ENCODE data around the gene DCAF8. TPM values are rescaled to one million over a fixed set of nuclear protein-coding genes. Genes with fewer than 3 reads are reported as not detected.

Gene DCAF8
- total RNA-seq, 1 experiment from 2014 or later: 98.1 TPM

GRCh38 chr1:160251687-160252526 is 10.4 kb downstream of the DCAF8 start:
- Histone ChIP-seq H3K4me3 (replicated peaks in 1 of 2; ENCODE audit: low read depth in 1 of 2, low read length in 2 of 2) (no peak overlapping the region), H3K79me2 (ENCODE audit: insufficient read depth, low read length) (peaks cover 74% of the 10 kb centered on the region), H3K9ac (ENCODE audit: low read length) (no peak overlapping the region), H2AFZ (ENCODE audit: low read depth, low read length, poor library complexity, severe bottlenecking) (no peak overlapping the region), H3K4me1 (ENCODE audit: control insufficient read depth in 1 of 2, insufficient read depth in 2 of 2, low read length in 2 of 2) (peaks cover 5 to 11% of the 10 kb centered on the region in 2 experiments; a peak in 3 of 4 replicates), H4K20me1 (ENCODE audit: insufficient read depth) (no peaks in the 10 kb centered on the region), H3K9me2 (ENCODE audit: insufficient read depth) (no peaks in the 10 kb centered on the region), H3K9me3 (ENCODE audit: control insufficient read depth in 1 of 2, insufficient read depth in 1 of 2, low read depth in 1 of 2, low read length in 2 of 2) (no peaks in the 10 kb centered on the region), H3K27me3 (ENCODE audit: insufficient read depth, low read length) (no peaks in the 10 kb centered on the region), H3K36me3 (ENCODE audit: control insufficient read depth in 1 of 2, insufficient read depth in 2 of 2, low read length in 2 of 2) (0 out of 4 replicates have a peak, but pooled peaks cover 0 to 3% of the 10 kb centered on the region in 2 experiments), H3K4me2 (ENCODE audit: low read length) (no peak overlapping the region), H3K27ac (ENCODE audit: low read depth, low read length) (no peak overlapping the region)
- ChIA-PET POLR2A (interaction anchor here (0.7 to 1.6 kb wide), 6 partner anchors 9 to 151 kb away, joined by 3 to 5 read pairs (median 4); partner anchors contain the start of gene DCAF8), RAD21 (ENCODE audit: low non-redundant PET in 1 of 2, low total read pairs in 2 of 2, uncharacterized antibody in 2 of 2, unreplicated experiment in 2 of 2) (interaction anchor here (0.6 to 1.9 kb wide), 13 partner anchors 33 to 166 kb away, joined by 3 to 10 read pairs (median 5); partner anchors contain the start of gene IGSF8 (in 1 of the 2)), CTCF (interaction anchor here (0.6 to 2.9 kb wide), 45 partner anchors 9 to 359 kb away, joined by 3 to 59 read pairs (median 5); partner anchors contain the start of genes CASQ1, DCAF8 and IGSF8)
- ATAC-seq (peak; percentile 96), DNase-seq (ENCODE audit: low read depth, low spot score) (peak; percentile 38)
- TF ChIP-seq CEBPB (IDR thresholded peaks at IDR 0.05; ENCODE audit: low read depth) (peak; percentile 85), SP1 (IDR thresholded peaks at IDR 0.05; ENCODE audit: low read depth) (no peak), RAD21 (IDR thresholded peaks at IDR 0.05; ENCODE audit: low read depth) (peak; percentile 81), CTCF (IDR thresholded peaks at IDR 0.05 in 2 of 3, conservative IDR thresholded peaks at IDR 0.05 in 1 of 3; ENCODE audit: borderline replicate concordance in 1 of 3, insufficient read depth in 1 of 3, low read depth in 2 of 3, low read length in 2 of 3) (peak; percentile 69 to 83 (median 71); a peak in 5 of 6 replicates)
- intact Hi-C loops (cut with micrococcal nuclease): loop anchor here (1.0 to 2.0 kb wide), 4 partner anchors 59 to 151 kb away; no protein-coding TSS in a partner anchor
- no TSS peak for BruUV-seq (replicated peaks)
